ENCODE measurements around the gene ADI1.

The ADI1 gene

GRCh38 chr2:3519255-3520205 lies at the start of gene ADI1:
TSS of gene ADI1 (minus strand) at chr2:3519531. CDS start at chr2:3519487, 44 bp downstream.
- peak; percentile 62 to 83 for DNase-seq

- no peak for DNase-seq
Measured at GRCh38 chr2:3566806-3567205, 47.5 kb upstream of the ADI1 start.

DNA sequence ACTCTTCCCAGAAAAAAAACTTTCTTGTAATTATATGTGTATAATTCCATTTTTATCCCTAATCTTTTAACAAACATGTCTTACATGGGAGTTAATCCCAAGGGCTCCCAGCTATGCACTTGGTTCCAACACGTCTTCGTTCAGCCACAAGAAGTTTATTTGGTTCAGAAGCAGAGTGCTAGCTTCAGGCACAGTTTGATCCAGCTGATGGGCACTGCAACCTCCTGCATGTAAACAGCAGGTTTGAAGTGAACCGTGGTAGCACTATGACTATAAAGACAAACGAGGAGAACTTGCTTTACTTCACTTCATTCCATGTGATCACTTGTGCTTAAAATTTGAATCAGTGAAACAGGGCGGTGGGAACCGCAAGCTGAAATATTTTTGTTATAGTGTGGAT lies 45.8 kb upstream of the ADI1 start:
- DNase-seq: no peak

DNA sequence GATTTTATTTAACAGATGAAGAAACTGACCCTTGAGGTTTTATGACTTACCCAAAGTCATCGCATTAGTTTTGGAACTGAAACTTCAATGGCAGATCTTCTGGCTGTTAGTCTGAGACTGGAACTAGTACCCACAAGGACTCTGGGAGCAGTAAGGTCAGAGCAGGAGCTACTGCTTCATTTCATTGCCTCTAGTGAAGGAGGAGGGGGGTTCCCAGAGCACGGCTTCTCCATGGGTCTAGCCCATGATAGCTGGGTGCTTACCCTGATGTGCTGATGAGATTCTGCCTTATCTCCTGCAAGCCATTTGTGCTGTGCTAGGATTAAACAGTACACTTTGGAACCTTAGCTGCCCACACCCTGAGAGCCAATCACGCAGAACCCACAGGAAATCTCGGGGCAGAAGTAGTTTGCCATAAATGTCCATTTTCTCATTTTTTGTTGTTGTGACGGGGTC lies 44.2 kb upstream of the ADI1 start:
- DNase-seq: no peak

- peak; percentile 97 to 98 for DNase-seq
Measured at GRCh38 chr2:3558205-3559014, 39.1 kb upstream of the ADI1 start, which contains the start of gene RNASEH1. TSS of gene RNASEH1 (minus strand) at chr2:3558333. CDS start at chr2:3558260, 73 bp downstream.

- DNase-seq: peak in 1 of 2 experiments; percentile 19
Measured at GRCh38 chr2:3557639-3558204, 38.4 kb upstream of the ADI1 start.

DNA sequence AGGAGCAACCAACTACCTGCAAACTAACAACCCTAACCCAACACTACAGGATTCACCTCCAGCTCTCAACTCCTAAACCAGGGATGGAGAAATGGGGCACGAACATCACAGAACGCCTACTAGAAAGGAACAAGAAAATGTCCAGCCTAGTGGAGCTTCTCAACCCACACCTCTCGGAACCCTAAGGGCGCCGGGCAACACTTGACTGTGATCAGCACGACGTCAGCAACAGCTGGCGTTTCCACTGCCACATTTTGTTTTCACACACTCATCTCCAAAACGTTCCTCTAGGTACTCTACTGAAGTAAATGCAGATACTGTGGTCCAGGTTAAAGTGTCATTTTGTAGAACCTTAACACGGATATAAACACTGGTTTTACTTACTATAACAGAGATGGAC lies 34.6 kb upstream of the ADI1 start:
- no peak for DNase-seq

- DNase-seq: no peak
Measured at GRCh38 chr2:3547915-3548314, 28.6 kb upstream of the ADI1 start.

GRCh38 chr2:3545788-3546478 lies 26.6 kb upstream of the ADI1 start:
- no peak for DNase-seq

- no peak for DNase-seq
Measured at GRCh38 chr2:3543023-3543683, 23.8 kb upstream of the ADI1 start.

DNA sequence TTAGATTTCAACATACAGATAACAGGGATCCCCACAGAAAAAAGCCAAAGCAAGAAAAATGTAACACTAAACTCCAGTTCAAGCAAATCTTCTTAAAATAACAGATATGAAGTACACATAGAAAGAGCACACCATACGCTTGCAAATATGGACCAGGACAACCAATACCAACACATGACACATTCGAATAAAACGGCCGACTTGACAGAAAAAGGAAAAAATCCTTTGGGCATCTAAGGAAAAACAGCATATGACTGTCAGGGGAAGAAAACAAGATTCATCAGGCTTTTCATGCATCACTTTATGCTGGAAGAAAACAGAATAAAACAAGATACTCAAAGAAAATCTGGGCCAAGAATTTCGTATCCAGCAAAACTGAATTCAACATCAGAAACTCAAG lies 22.8 kb upstream of the ADI1 start:
- no peak for DNase-seq

DNA sequence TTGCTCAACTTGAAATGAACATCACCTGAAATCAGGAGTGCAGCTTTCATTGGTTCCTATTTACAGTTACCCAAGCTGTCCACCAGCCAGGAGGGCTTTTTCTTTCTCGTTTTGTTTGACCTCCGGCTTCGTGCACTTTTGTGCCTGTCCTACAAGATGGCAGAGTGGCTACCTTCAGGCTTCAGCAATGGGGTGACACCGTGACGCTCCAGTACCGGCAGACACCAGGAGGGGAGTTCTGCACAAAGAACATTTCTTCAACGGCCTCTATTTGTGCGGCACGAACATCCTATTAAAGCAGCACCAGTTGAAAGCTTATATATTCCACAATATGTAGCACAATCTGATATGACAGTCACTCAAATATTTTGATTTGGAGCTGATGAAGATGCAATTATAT lies 20.5 kb upstream of the ADI1 start:
- no peak for DNase-seq

- DNase-seq: peak; percentile 51 to 62
Measured at GRCh38 chr2:3536682-3537632, 17.6 kb upstream of the ADI1 start.

DNA sequence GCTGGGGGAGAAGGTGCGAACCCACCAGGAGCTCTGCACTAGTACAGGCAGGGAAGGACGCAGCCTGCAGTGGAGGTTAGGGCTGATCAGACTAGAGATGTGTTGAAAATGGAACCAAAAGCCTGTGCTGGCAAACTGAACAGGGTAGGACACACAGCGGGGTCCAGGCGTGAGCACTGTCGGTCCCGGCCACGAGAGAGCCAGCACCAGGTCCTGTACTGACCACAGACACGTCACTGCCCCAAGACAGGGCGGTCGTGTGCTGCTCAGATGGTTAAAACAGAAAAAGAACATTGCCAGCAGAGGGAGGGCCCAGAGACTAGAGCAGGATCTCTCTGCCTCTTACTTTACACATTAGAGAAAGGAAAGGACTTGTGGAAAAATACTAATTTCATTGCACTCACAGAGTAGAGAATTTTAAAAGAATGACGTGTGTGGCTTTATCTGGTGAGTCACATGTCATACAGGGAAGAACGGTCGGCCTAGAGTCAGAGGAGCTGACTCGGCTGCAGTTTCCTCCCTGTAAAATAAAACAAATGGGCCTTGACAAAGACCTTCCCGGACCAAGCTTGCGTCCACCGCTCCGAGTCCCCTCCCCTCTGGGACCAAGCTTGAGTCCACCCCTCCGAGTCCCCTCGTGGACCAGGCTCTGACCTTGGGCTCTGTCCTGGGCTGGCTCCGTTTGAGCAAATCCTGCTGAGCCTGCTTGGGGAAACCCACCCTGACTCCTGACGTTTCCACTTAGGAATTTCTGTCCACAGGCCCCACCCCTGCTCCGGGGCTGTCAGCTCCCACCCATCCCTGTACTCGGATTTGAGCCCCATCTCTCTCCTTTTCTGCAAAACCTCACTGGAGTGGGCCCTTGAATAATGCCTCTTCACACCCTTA lies 16.7 kb upstream of the ADI1 start:
- peak; percentile 85 to 86 for DNase-seq

DNA sequence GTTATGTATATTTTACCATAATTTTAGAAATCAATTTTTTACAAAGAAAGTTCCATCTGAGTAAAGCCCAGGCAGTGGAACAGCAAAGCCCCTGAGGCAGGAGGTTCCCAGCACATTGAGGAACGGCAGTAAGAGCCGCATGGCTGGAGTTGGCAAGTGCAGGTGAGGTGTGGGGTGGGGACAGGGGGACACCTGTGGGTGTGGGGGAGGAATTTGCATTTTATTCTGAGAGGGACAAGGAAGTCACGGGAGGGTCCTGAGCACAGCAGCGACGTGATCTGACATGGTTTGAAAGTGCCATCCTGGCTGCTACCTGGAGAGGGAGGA lies 16.1 kb upstream of the ADI1 start:
- no peak for DNase-seq

GRCh38 chr2:3534251-3534814 lies 15.0 kb upstream of the ADI1 start:
- DNase-seq: no peak

DNA sequence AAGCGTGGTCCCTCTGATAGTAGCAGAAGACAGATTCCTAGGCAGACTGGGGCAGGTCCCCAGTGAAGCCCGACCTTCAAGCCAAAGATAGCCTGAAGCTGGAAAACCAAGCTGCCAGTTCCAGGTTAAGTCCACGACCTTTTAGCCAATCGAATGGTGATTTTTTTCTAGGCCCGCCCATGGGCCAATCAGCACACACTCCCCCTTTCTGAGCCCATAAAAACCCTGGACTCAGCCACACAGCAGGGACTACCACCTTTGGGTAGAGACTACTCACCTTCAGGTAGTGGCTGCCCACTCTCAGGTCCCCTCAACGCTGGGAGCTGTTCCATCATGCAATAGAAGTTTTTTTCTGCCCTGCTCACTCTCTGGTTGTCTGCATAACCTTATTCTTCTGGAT lies 14.5 kb upstream of the ADI1 start:
- DNase-seq: no peak

DNA sequence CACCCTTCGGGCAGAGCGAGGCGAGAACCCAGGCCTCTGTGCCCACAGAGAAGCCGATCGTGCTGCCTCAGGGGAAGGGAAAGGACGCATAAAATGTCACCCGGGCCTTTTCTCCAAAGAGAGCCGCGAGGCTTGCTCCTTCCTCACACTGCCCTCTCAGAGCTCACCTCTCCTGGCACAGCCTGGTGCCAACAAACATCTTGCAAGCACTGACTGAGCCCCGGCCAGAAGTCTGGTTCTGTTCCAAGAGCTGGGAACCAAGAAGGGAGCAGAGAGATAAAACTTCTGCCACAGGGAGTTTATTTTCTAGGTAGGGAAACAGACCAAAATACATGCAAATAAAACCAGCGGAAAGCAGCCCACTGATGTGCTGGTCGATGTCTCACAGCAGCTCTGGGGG lies 13.6 kb upstream of the ADI1 start:
- no peak for DNase-seq

DNA sequence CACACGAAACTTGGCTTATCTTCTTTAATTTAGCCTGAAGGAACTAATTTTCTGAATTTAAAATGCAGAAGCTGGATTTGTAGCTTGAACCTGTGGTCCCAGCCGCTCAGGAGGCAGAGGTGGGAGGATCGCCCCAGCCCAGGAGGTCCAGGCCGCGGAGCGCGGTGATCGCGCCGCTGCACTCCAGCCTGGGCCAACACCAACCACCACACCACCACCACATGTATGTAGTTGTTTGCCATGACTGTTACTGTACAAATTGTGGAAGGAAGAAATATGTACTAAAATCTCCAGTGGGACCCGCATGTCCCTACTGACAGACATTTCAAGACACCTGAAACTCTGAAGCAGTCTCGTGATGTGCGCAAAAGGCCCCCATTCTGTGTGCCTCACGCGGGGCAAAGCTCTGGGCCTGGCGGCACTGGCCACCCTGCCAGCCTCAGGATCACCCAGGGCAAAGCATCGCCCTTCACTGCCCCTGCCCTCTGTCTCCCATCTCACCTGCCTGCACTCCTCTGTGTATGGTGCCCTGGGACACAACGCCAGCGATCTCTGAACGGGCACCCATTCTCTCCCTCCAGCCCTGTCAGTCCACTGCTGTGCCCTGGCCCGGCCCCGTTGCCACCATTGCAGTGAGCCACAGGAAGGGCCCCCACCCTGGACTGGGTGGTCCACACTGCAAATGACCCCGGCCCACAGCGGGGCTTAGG lies 10.1 kb upstream of the ADI1 start:
- no peak for DNase-seq

Measured in SW 1271 (cell line).